Smooth muscle cell (in vitro differentiated cells): Measurements from ENCODE around the gene IKZF4. TPM values are rescaled to one million over a fixed set of nuclear protein-coding genes. Genes with fewer than 3 reads are reported as not detected.

Experiments
- DNase-seq: peaks from one replicate; lab custom pipeline; 2025; ENCODE audit not compliant: unreplicated experiment; lab: John Stamatoyannopoulos, UW
- H2AFZ ChIP-seq: fragments of 200-600 bp; sonication (generic); 2 replicates; pipeline ENCODE4 v1.6.0; 2016; ENCODE audit warnings: antibody characterized with exemption, low read depth, mild to moderate bottlenecking
- H3F3A ChIP-seq: fragments of 200-600 bp; sonication (generic); 2 replicates; pipeline ENCODE4 v1.6.0; 2017; ENCODE audit warnings: antibody characterized with exemption, low read depth
- H3K27ac ChIP-seq: fragments of 200-600 bp; sonication (generic); 2 replicates; pipeline ENCODE4 v1.5.1; 2016; ENCODE audit warnings: low read depth, mild to moderate bottlenecking
- H3K27me3 ChIP-seq: fragments of 200-600 bp; sonication (generic); 2 replicates; pipeline ENCODE4 v1.6.1; 2016; ENCODE audit warnings: low read depth, mild to moderate bottlenecking
- H3K36me3 ChIP-seq: fragments of 200-600 bp; sonication (generic); 2 replicates; pipeline ENCODE4 v1.5.1; 2016; ENCODE audit warnings: low read depth
- H3K4me1 ChIP-seq: fragments of 200-600 bp; sonication (generic); 2 replicates; pipeline ENCODE4 v1.5.1; 2016; ENCODE audit warnings: low read depth
- H3K4me2 ChIP-seq: fragments of 200-600 bp; sonication (generic); 2 replicates; pipeline ENCODE4 v1.6.0; 2016; ENCODE audit warnings: mild to moderate bottlenecking
- H3K4me3 ChIP-seq: fragments of 200-600 bp; sonication (generic); 2 replicates; pipeline ENCODE4 v1.5.1; 2016; ENCODE audit warnings: mild to moderate bottlenecking
- H3K79me2 ChIP-seq: fragments of 200-600 bp; sonication (generic); 2 replicates; pipeline ENCODE4 v1.6.0; 2016; ENCODE audit warnings: low read depth, mild to moderate bottlenecking
- H3K9ac ChIP-seq: fragments of 200-600 bp; sonication (generic); 2 replicates; pipeline ENCODE4 v1.6.0; 2016; ENCODE audit warnings: low read depth
- H3K9me3 ChIP-seq: fragments of 200-600 bp; sonication (generic); replicated peaks from 2 replicates; pipeline ENCODE4 v1.5.1; 2016; ENCODE audit warnings: low read depth
- H4K20me1 ChIP-seq: fragments of 200-600 bp; sonication (generic); 2 replicates; pipeline ENCODE4 v1.6.0; 2016; ENCODE audit warnings: low read depth
- CTCF ChIP-seq: fragments of 200-600 bp; sonication (generic); IDR thresholded peaks from 2 replicates; pipeline ENCODE4 v1.5.1; 2017; ENCODE audit warnings: borderline replicate concordance, mild to moderate bottlenecking, antibody characterized with exemption; ENCODE audit not compliant: insufficient read depth, poor library complexity, severe bottlenecking
- WGBS: methylation state at CpG from one replicate; pipeline ENCODE4 v1.1.7; 2016; ENCODE audit warnings: low lambda C conversion rate; 5-methylcytosine and 5-hydroxymethylcytosine counted together
- polyA plus RNA-seq: library from polyadenylated mRNA; unstranded; fragments of >200 nt; fragmentation: Nextera tagmentation; extraction: Ambion mirVana; gene quantifications from 2 replicates; pipeline ENCODE4 v1.2.1, GENCODE V29; 2016
- total RNA-seq: library from RNA; depleted of rRNA; stranded (reverse); fragments of >200 nt; gene quantifications from 2 replicates; pipeline ENCODE4 v1.2.3, GENCODE V29; 2014

IKZF4 gene
- total and polyA plus RNA-seq, 2 experiments from 2014 or later: 4.2 to 5.4 TPM

- H3F3A ChIP-seq: no peaks in the 10 kb centered on the region
- no peaks in the 10 kb centered on the region for H3K36me3 ChIP-seq
- no peaks in the 10 kb centered on the region for H3K79me2 ChIP-seq
- DNase-seq: no peak
- no peaks in the 10 kb centered on the region for H4K20me1 ChIP-seq
- peaks cover 3% of the 10 kb centered on the region for H3K4me1 ChIP-seq
- no peak overlapping the region for H2AFZ ChIP-seq
- no peak overlapping the region for H3K27ac ChIP-seq
- TF ChIP-seq CTCF: no peak
- no peak overlapping the region for H3K4me3 ChIP-seq
- 90% methylated on average over 3 of the region's 3 CpGs for WGBS
- no peak overlapping the region for H3K4me2 ChIP-seq
- no peaks in the 10 kb centered on the region for H3K9me3 ChIP-seq
- H3K9ac ChIP-seq: no peak overlapping the region
- peaks cover 10% of the 10 kb centered on the region for H3K27me3 ChIP-seq
Observed at GRCh38 chr12:56082967-56083366, 62.1 kb downstream of the IKZF4 start.

DNA sequence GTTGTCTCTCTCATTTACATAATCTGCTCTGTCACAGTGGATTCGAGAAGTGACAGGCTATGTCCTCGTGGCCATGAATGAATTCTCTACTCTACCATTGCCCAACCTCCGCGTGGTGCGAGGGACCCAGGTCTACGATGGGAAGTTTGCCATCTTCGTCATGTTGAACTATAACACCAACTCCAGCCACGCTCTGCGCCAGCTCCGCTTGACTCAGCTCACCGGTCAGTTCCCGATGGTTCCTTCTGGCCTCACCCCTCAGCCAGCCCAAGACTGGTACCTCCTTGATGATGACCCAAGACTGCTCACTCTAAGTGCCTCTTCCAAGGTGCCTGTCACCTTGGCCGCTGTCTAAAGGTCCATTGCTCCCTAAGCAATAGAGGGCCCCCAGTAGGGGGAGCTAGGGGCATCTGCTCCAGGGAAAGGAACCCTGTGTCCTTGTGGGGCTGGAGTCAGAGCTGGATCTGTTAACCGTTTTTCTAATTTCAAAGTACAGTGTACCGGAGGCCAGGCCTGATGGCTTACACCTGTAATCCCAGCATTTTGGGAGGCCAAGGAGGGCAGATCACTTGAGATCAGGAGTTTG lies 64.2 kb downstream of the IKZF4 start:
- peaks cover 3% of the 10 kb centered on the region for H3K4me1 ChIP-seq
- no peaks in the 10 kb centered on the region for H3K79me2 ChIP-seq
- WGBS: 87% methylated on average over 15 of the region's 15 CpGs
- H3K4me3 ChIP-seq: no peak overlapping the region
- peaks cover 10% of the 10 kb centered on the region for H3K27me3 ChIP-seq
- H3K36me3 ChIP-seq: no peaks in the 10 kb centered on the region
- no peak overlapping the region for H3K27ac ChIP-seq
- peak; percentile 26 for TF ChIP-seq CTCF
- no peaks in the 10 kb centered on the region for H4K20me1 ChIP-seq
- H3K9me3 ChIP-seq: no peaks in the 10 kb centered on the region
- no peaks in the 10 kb centered on the region for H3F3A ChIP-seq
- no peak overlapping the region for H2AFZ ChIP-seq
- H3K9ac ChIP-seq: no peak overlapping the region
- no peak overlapping the region for H3K4me2 ChIP-seq
- no peak for DNase-seq

GRCh38 chr12:56086096-56086495 lies 65.3 kb downstream of the IKZF4 start:
- H3K36me3 ChIP-seq: no peaks in the 10 kb centered on the region
- no peak for TF ChIP-seq CTCF
- no peak overlapping the region for H3K4me2 ChIP-seq
- peaks cover 3% of the 10 kb centered on the region for H3K4me1 ChIP-seq
- no peaks in the 10 kb centered on the region for H3F3A ChIP-seq
- 85% methylated on average over 3 of the region's 3 CpGs for WGBS
- peaks cover 2% of the 10 kb centered on the region for H3K27me3 ChIP-seq
- no peak overlapping the region for H3K4me3 ChIP-seq
- H3K9me3 ChIP-seq: no peaks in the 10 kb centered on the region
- H4K20me1 ChIP-seq: no peaks in the 10 kb centered on the region
- no peak overlapping the region for H3K27ac ChIP-seq
- H3K79me2 ChIP-seq: no peaks in the 10 kb centered on the region
- H3K9ac ChIP-seq: no peak overlapping the region
- H2AFZ ChIP-seq: no peak overlapping the region
- no peak for DNase-seq

DNA sequence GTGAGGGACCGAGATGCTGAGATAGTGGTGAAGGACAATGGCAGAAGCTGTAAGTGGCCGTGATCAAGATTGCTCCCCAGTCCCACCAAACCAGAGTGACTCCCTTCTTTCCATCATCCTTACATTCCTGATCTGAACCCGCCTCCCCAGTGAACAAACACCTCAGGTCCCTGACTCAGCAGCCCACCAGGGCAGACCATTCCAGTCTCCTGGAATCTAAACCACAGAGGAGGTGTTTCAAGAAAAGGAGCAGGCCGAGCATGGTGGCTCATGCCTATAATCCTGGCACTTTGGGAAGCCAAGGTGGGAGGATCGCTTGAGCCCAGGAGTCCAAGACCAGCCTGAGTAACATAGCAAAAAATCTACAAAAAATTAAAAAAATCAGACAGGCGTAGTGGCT lies 65.8 kb downstream of the IKZF4 start:
- Histone ChIP-seq H3K79me2 (no peaks in the 10 kb centered on the region), H3K36me3 (no peaks in the 10 kb centered on the region), H3F3A (no peaks in the 10 kb centered on the region), H3K27me3 (no peaks in the 10 kb centered on the region), H2AFZ (no peak overlapping the region), H3K4me3 (no peak overlapping the region), H3K9ac (no peak overlapping the region), H3K4me1 (no peaks in the 10 kb centered on the region), H3K27ac (no peak overlapping the region), H3K4me2 (no peak overlapping the region), H4K20me1 (no peaks in the 10 kb centered on the region), H3K9me3 (no peaks in the 10 kb centered on the region)
- TF ChIP-seq CTCF: no peak
- 92% methylated on average over 6 of the region's 6 CpGs for WGBS
- DNase-seq: no peak
